GM12801 (cell line): ENCODE data around the gene GTF2H3.

Experiments used
- CTCF ChIP-seq: IDR thresholded peaks from one replicate; pipeline ENCODE4 v1.5.1; 2011; ENCODE audit warnings: control low read depth; ENCODE audit not compliant: insufficient read length; ENCODE audit errors: extremely low read depth

Gene GTF2H3

DNA sequence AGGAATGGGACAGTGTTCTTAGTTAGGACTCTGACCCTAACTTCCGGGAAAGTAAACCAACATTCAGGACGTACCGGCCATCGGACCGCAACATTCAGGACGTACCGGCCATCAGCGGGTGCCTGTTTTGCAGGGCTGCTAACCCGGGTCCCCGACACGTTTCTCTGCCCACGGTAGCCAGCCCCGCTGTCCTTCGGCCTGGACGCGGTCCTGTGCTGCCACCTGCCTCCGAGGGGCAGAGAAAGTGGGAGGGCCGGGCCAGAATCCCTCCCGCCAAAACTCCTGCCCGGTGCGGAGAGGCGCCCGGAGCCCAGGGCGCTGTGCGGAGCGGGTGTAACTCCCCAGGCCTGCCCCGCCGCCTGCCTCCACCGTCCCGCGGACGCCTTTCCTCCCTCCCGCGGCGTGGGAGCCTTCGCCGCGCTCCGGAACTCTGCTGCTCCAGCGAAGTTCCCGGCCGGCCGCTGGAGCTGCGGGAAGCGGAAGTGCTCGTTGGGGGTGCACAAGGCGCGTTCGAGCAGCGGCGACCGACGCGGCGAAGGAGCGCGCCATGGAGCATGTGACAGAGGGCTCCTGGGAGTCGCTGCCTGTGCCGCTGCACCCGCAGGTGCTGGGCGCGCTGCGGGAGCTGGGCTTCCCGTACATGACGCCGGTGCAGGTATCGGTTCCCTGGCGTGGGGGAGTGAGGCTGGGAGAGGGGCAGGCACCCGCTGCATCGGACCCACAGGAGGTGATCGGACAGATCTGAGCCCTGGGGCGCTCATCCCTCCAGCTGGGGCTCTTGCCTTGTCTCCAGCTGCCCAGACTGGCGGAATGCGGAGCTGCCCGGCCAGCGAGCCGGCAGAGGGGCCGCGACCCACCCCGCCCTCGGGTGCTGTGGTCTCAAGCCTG is 31.8 kb upstream of the GTF2H3 start, which contains the start of gene DDX55:
Gene DDX55, plus strand, starts transcription at position 498 of the 888 bp plus-strand sequence. Its CDS starts 50 bp downstream, at position 548.
- no peak for TF ChIP-seq CTCF

DNA sequence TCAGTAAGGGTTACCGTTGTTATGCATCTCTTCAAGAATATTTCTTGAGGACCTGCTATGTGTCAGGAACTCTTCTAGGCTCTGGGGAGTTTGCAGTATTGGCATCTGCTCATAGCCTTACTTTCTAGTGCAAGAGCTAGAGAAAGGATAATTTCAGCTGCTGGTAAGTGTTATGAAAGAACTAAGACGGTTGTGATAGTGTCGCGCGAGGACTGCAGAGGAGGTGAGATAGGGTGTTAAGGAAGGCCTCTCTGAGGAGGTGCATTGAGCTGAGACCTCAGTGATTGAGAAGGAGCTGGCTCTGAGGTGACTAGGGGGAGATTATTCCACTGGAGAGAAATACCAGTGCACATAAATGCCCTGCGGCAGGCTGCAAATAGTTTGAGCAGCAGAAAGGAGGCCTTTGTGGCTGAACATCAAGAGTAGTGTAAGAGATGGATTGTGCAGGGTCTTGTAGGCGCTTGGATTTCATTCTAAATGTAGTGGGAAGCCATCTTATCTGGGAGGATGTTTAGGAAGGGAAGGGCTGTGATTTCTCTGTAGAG is 30.9 kb upstream of the GTF2H3 start:
- no peak for TF ChIP-seq CTCF

- TF ChIP-seq CTCF = no peak
These were observed 25.9 kb upstream of the GTF2H3 start for GRCh38 chr12:123607756-123608155.

DNA sequence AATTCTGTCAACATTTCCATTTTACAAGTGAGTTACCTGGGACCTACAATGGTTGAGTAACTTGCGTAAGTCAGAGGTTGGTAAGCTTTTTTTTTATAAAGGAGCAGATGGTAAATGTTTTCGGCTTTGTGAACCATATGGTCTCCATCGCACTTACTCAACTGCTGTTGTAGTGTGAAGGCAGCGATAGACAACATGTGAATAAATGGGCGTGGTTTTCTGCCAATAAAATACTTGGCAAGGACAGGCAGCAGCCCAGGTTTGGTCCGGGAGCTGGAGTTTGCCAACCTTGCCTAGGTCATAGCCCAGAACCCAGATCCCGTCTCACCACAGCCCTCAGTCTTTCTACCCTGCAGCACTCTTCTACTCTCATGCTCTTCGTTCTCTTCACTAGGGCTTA is 25.4 kb upstream of the GTF2H3 start:
- TF ChIP-seq CTCF = no peak

DNA sequence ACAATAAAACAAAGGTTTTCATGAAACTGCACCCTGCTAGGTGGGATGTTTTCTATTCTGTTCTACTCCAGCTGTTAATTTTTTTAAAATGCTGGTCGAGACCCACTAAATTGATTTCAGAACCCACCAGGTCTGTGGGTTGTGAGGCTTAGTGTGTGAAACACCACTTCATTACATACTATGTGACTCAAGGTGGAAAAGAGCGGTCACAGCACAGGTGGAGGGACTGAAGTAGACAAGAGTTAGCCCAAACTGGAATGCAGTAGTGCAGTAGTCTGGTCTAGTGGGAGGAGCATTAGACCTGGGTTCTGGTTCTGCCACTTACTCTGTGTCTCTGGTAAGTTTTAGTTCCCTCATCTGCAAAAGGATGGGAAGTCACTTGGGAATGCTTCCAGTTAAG is 19.5 kb upstream of the GTF2H3 start:
- TF ChIP-seq CTCF = no peak

- no peak for TF ChIP-seq CTCF
These were observed 19.1 kb upstream of the GTF2H3 start for GRCh38 chr12:123614531-123614930.

DNA sequence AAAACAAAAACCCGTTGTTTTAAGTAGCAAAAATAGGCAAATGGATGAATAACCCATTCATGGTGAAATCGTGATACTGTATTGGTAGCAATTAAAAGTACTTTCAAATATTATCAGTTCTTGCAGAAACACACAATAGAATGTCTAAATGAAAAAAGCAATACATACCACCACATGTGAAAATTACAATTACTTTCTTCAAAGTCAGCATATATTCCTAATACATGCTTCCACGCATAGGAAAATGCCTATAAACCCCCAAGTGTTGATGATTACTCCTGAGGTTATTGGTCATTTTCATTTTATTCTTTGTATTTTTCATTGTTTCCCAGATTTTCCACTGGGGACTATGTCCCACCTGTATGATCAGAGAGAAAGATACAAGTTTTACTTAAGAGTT is 16.5 kb upstream of the GTF2H3 start:
- TF ChIP-seq CTCF = no peak
